HEK293 (cell line): ENCODE results near the gene ZNF618.

Experiments used
- CTCF ChIA-PET: fragments of 350-600 bp; formaldehyde crosslinking; extraction: SDS; loops from one replicate; lab custom pipeline; 2021; ENCODE audit warnings: antibody characterized with exemption; lab: Yijun Ruan, JAX
- POLR2A ChIA-PET: fragments of 300-600 bp; formaldehyde crosslinking; extraction: SDS; loops from one replicate; lab custom pipeline; 2020; ENCODE audit warnings: antibody characterized with exemption, inconsistent platforms; lab: Yijun Ruan, JAX
- H3K27ac ChIP-seq: fragments of 200-500 bp; sonication (Bioruptor generic); 2 replicates; pipeline ENCODE4 v1.5.1; 2014; ENCODE audit warnings: low read depth, low read length, control low read depth, inconsistent platforms; ENCODE audit errors: extremely low read depth
- H3K36me3 ChIP-seq, 2 experiments: fragments of 200-500 bp in 1 of 2; sonication (Bioruptor generic) in 1 of 2; 1 replicate in 1 of 2; 2 replicates in 1 of 2; pipeline ENCODE4 v1.5.1; 2014 to 2017; ENCODE audit warnings: inconsistent platforms in 2 of 2, low read length in 2 of 2; ENCODE audit not compliant: control insufficient read depth in 2 of 2, insufficient read depth in 1 of 2
- H3K4me1 ChIP-seq: fragments of 200-500 bp; sonication (Bioruptor generic); 2 replicates; pipeline ENCODE4 v1.5.1; 2014; ENCODE audit warnings: mild to moderate bottlenecking, low read length, inconsistent platforms; ENCODE audit not compliant: control insufficient read depth, insufficient read depth
- H3K4me3 ChIP-seq: 2 replicates; pipeline ENCODE4 v1.5.1; 2011; ENCODE audit warnings: low read depth, mild to moderate bottlenecking, control low read depth, low read length, moderate library complexity
- H3K9me3 ChIP-seq: fragments of 200-500 bp; sonication (Bioruptor generic); 2 replicates; pipeline ENCODE4 v1.5.1; 2014; ENCODE audit warnings: low read depth, low read length, inconsistent platforms; ENCODE audit not compliant: control insufficient read depth, insufficient read depth
- GLI4 ChIP-seq: fragments of 450-650 bp; formaldehyde crosslinking; IDR thresholded peaks from 2 replicates; pipeline ENCODE4 v1.5.1; 2016; ENCODE audit warnings: missing biosample characterization, missing genetic modification characterization
- KLF16 ChIP-seq: fragments of 450-650 bp; formaldehyde crosslinking; IDR thresholded peaks from 2 replicates; pipeline ENCODE4 v1.5.1; 2017; ENCODE audit warnings: missing biosample characterization, missing genetic modification characterization
- KLF9 ChIP-seq: fragments of 450-650 bp; formaldehyde crosslinking; IDR thresholded peaks from 2 replicates; pipeline ENCODE4 v1.5.1; 2016; ENCODE audit warnings: missing biosample characterization, missing genetic modification characterization, low read depth
- OVOL3 ChIP-seq: fragments of 450-650 bp; formaldehyde crosslinking; IDR thresholded peaks from 2 replicates; pipeline ENCODE4 v1.5.1; 2016; ENCODE audit warnings: missing biosample characterization, missing genetic modification characterization
- PRDM2 ChIP-seq: fragments of 450-650 bp; formaldehyde crosslinking; IDR thresholded peaks from 2 replicates; pipeline ENCODE4 v1.5.1; 2016; ENCODE audit warnings: missing biosample characterization, missing genetic modification characterization, borderline replicate concordance
- RBAK ChIP-seq: fragments of 450-650 bp; formaldehyde crosslinking; IDR thresholded peaks from 2 replicates; pipeline ENCODE4 v1.5.1; 2016; ENCODE audit warnings: missing biosample characterization, missing genetic modification characterization
- SALL2 ChIP-seq: fragments of 450-650 bp; formaldehyde crosslinking; IDR thresholded peaks from 2 replicates; pipeline ENCODE4 v1.5.0; 2017; ENCODE audit warnings: missing biosample characterization, mild to moderate bottlenecking, missing genetic modification characterization, borderline replicate concordance
- SP2 ChIP-seq: fragments of 450-650 bp; formaldehyde crosslinking; IDR thresholded peaks from 2 replicates; pipeline ENCODE4 v1.5.1; 2016; ENCODE audit warnings: missing biosample characterization, missing genetic modification characterization
- YY2 ChIP-seq: fragments of 450-650 bp; formaldehyde crosslinking; IDR thresholded peaks from 2 replicates; pipeline ENCODE4 v1.5.1; 2016; ENCODE audit warnings: missing biosample characterization, missing genetic modification characterization
- ZBTB1 ChIP-seq: fragments of 450-650 bp; formaldehyde crosslinking; IDR thresholded peaks from 2 replicates; pipeline ENCODE4 v1.5.1; 2016; ENCODE audit warnings: missing biosample characterization, missing genetic modification characterization
- ZFP41 ChIP-seq: fragments of 450-650 bp; formaldehyde crosslinking; IDR thresholded peaks from 2 replicates; pipeline ENCODE4 v1.5.1; 2016; ENCODE audit warnings: missing biosample characterization, missing genetic modification characterization, borderline replicate concordance
- ZNF132 ChIP-seq: fragments of 450-650 bp; formaldehyde crosslinking; IDR thresholded peaks from 2 replicates; pipeline ENCODE4 v1.5.1; 2017; ENCODE audit warnings: missing biosample characterization, missing genetic modification characterization, borderline replicate concordance
- ZNF146 ChIP-seq: fragments of 450-650 bp; formaldehyde crosslinking; IDR thresholded peaks from 2 replicates; pipeline ENCODE4 v1.5.1; 2016; ENCODE audit warnings: missing biosample characterization, missing genetic modification characterization
- ZNF174 ChIP-seq: fragments of 450-650 bp; formaldehyde crosslinking; IDR thresholded peaks from 2 replicates; pipeline ENCODE4 v1.5.0; 2017; ENCODE audit warnings: missing biosample characterization, mild to moderate bottlenecking, missing genetic modification characterization
- ZNF202 ChIP-seq: fragments of 450-650 bp; formaldehyde crosslinking; IDR thresholded peaks from 2 replicates; pipeline ENCODE4 v1.5.1; 2016; ENCODE audit warnings: missing biosample characterization, missing genetic modification characterization, borderline replicate concordance
- ZNF26 ChIP-seq: fragments of 450-650 bp; formaldehyde crosslinking; IDR thresholded peaks from 2 replicates; pipeline ENCODE4 v1.5.1; 2016; ENCODE audit warnings: missing biosample characterization, missing genetic modification characterization
- ZNF391 ChIP-seq: fragments of 450-650 bp; formaldehyde crosslinking; IDR thresholded peaks from 2 replicates; pipeline ENCODE4 v1.5.1; 2016; ENCODE audit warnings: low read depth, missing biosample characterization, missing genetic modification characterization, borderline replicate concordance
- ZNF48 ChIP-seq: fragments of 450-650 bp; formaldehyde crosslinking; IDR thresholded peaks from 2 replicates; pipeline ENCODE4 v1.5.1; 2016; ENCODE audit warnings: missing biosample characterization, missing genetic modification characterization
- ZNF529 ChIP-seq: fragments of 450-650 bp; formaldehyde crosslinking; IDR thresholded peaks from 2 replicates; pipeline ENCODE4 v1.5.1; 2017; ENCODE audit warnings: missing genetic modification characterization, missing biosample characterization; ENCODE audit not compliant: insufficient replicate concordance
- ZNF555 ChIP-seq: fragments of 450-650 bp; formaldehyde crosslinking; conservative IDR thresholded peaks from 2 replicates; pipeline ENCODE4 v1.5.1; 2017; ENCODE audit warnings: missing biosample characterization, mild to moderate bottlenecking, missing genetic modification characterization, inconsistent platforms
- ZNF596 ChIP-seq: fragments of 450-650 bp; IDR thresholded peaks from 2 replicates; pipeline ENCODE4 v1.5.0; 2018; ENCODE audit warnings: missing biosample characterization, mild to moderate bottlenecking, missing genetic modification characterization, moderate library complexity
- ZNF610 ChIP-seq: fragments of 450-650 bp; formaldehyde crosslinking; IDR thresholded peaks from 2 replicates; pipeline ENCODE4 v1.5.1; 2016; ENCODE audit warnings: missing biosample characterization, missing genetic modification characterization, borderline replicate concordance
- ZNF670 ChIP-seq: fragments of 450-650 bp; formaldehyde crosslinking; IDR thresholded peaks from 2 replicates; pipeline ENCODE4 v1.5.1; 2016; ENCODE audit warnings: missing biosample characterization, missing genetic modification characterization, low read depth
- ZNF830 ChIP-seq: fragments of 450-650 bp; IDR thresholded peaks from 2 replicates; pipeline ENCODE4 v1.5.0; 2018; ENCODE audit warnings: missing biosample characterization, missing genetic modification characterization, low read depth, mild to moderate bottlenecking, moderate library complexity
- ZSCAN30 ChIP-seq: fragments of 450-650 bp; IDR thresholded peaks from 2 replicates; pipeline ENCODE4 v1.5.1; 2018; ENCODE audit warnings: missing biosample characterization, mild to moderate bottlenecking, missing genetic modification characterization, moderate library complexity
- TF ChIP-seq, protein P1 (sequence below): fragments of 450-650 bp; formaldehyde crosslinking; IDR thresholded peaks from 2 replicates; pipeline ENCODE4 v1.5.1; 2016; ENCODE audit warnings: missing biosample characterization, missing genetic modification characterization
- TF ChIP-seq, protein P2 (sequence below): fragments of 450-650 bp; formaldehyde crosslinking; IDR thresholded peaks from 2 replicates; pipeline ENCODE4 v1.5.1; 2016; ENCODE audit warnings: missing biosample characterization, missing genetic modification characterization, borderline replicate concordance

ZNF618 gene

DNA sequence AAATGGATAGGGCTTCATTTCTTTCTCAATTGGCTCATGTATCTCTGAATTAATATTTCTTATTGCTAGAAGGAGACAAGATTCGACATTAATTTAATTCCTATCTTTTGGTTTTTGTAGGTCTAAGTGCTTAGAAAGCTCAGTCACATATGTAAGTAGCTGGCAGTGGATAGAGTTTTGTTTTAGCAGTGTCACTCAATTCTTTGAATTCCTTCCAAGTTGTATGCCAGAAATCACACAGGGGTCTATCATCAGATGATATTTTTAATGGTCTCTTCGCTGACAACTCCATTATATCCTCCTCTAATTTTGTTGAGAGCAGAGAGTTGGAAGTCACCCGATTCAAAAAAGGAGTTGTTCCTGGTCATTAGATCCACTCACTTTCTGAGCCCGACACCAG, 119.3 kb downstream of the ZNF618 start:
- Histone ChIP-seq H3K4me3 (no peak overlapping the region), H3K4me1 (no peaks in the 10 kb centered on the region), H3K9me3 (no peaks in the 10 kb centered on the region), H3K36me3 (peaks cover 0 to under 1% of the 10 kb centered on the region in 2 experiments; a peak in 1 of 3 replicates), H3K27ac (no peak overlapping the region)
- POLR2A ChIA-PET, result interaction anchor here (0.6 kb wide), 1 partner anchor 374 kb away, joined by 4 read pairs; no protein-coding TSS in a partner anchor
- CTCF ChIA-PET, result interaction anchor here (0.6 to 1.0 kb wide), 4 partner anchors 52 to 276 kb away, joined by 3 to 6 read pairs (median 3); no protein-coding TSS in a partner anchor
- TF ChIP-seq, protein P1, sequence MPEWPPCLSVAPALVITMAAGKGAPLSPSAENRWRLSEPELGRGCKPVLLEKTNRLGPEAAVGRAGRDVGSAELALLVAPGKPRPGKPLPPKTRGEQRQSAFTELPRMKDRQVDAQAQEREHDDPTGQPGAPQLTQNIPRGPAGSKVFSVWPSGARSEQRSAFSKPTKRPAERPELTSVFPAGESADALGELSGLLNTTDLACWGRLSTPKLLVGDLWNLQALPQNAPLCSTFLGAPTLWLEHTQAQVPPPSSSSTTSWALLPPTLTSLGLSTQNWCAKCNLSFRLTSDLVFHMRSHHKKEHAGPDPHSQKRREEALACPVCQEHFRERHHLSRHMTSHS (tag by site-specific recombination), result no peak
- TF ChIP-seq ZFP41 (tag by site-specific recombination) (no peak), ZNF48 (tag by site-specific recombination) (no peak), ZNF529 (tag by site-specific recombination) (no peak), KLF9 (tag by site-specific recombination) (no peak), ZBTB1 (tag by site-specific recombination) (no peak), ZNF146 (tag by site-specific recombination) (no peak), ZNF202 (tag by site-specific recombination) (no peak), PRDM2 (no peak), ZNF391 (tag by site-specific recombination) (no peak), SP2 (tag by site-specific recombination) (no peak)

GRCh38 chr9:113995963-113996362, 119.9 kb downstream of the ZNF618 start:
- H3K9me3 ChIP-seq, result no peaks in the 10 kb centered on the region
- H3K4me1 ChIP-seq, result no peaks in the 10 kb centered on the region
- H3K27ac ChIP-seq, result no peak overlapping the region
- ChIA-PET POLR2A (no interaction called here), CTCF (interaction anchor here (0.6 kb wide), 3 partner anchors 28 to 275 kb away, joined by 3 to 4 read pairs (median 3); no protein-coding TSS in a partner anchor)
- peaks cover 0 to 4% of the 10 kb centered on the region in 2 experiments; a peak in 1 of 3 replicates for H3K36me3 ChIP-seq
- no peak overlapping the region for H3K4me3 ChIP-seq
- TF ChIP-seq ZNF596 (tag by site-specific recombination) (no peak), ZNF174 (no peak), OVOL3 (no peak), YY2 (no peak), ZNF670 (no peak), ZNF830 (tag by site-specific recombination) (no peak), ZNF26 (no peak), SALL2 (tag by site-specific recombination) (no peak), ZNF610 (tag by site-specific recombination) (no peak), RBAK (tag by site-specific recombination) (no peak), ZNF132 (tag by site-specific recombination) (no peak), ZSCAN30 (no peak), KLF16 (tag by site-specific recombination) (no peak), ZNF555 (no peak), GLI4 (tag by site-specific recombination) (no peak)
- TF ChIP-seq, protein P2, sequence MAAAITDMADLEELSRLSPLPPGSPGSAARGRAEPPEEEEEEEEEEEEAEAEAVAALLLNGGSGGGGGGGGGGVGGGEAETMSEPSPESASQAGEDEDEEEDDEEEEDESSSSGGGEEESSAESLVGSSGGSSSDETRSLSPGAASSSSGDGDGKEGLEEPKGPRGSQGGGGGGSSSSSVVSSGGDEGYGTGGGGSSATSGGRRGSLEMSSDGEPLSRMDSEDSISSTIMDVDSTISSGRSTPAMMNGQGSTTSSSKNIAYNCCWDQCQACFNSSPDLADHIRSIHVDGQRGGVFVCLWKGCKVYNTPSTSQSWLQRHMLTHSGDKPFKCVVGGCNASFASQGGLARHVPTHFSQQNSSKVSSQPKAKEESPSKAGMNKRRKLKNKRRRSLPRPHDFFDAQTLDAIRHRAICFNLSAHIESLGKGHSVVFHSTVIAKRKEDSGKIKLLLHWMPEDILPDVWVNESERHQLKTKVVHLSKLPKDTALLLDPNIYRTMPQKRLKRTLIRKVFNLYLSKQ (tag by site-specific recombination), result no peak
